Neural cell (in vitro differentiated cells): ENCODE results near the gene IQCK. TPM values are rescaled to one million over a fixed set of nuclear protein-coding genes. Genes with fewer than 3 reads are reported as not detected.

ENCODE experiments used
- H2AFZ ChIP-seq: fragments of 200-600, 300-800 bp; sonication (generic), shearing (Covaris generic); 2 replicates; pipeline ENCODE4 v1.6.0; 2014; ENCODE audit warnings: low read depth, mild to moderate bottlenecking, antibody characterized with exemption, low read length, moderate library complexity
- H3F3A ChIP-seq: fragments of 200-600 bp; shearing (Covaris generic); 2 replicates; pipeline ENCODE4 v1.6.1; 2016; ENCODE audit warnings: mild to moderate bottlenecking, moderate library complexity, mixed read lengths, antibody characterized with exemption, low read length; ENCODE audit not compliant: insufficient read depth, poor library complexity, severe bottlenecking
- H3K27ac ChIP-seq: fragments of 200-600, 300-800 bp; sonication (generic), shearing (Covaris generic); 2 replicates; pipeline ENCODE4 v1.5.1; 2014; ENCODE audit warnings: mild to moderate bottlenecking, low read length, moderate library complexity
- H3K27me3 ChIP-seq: fragments of 300-800, 200-600 bp; sonication (generic), shearing (Covaris generic); 2 replicates; pipeline ENCODE4 v1.6.0; 2014; ENCODE audit warnings: mild to moderate bottlenecking, low read depth, low read length, moderate library complexity; ENCODE audit not compliant: insufficient read depth
- H3K36me3 ChIP-seq: fragments of 300-800, 200-600 bp; sonication (generic), shearing (Covaris generic); 2 replicates; pipeline ENCODE4 v1.5.1; 2014; ENCODE audit warnings: mild to moderate bottlenecking, antibody characterized with exemption, low read length, moderate library complexity; ENCODE audit not compliant: insufficient read depth
- H3K4me2 ChIP-seq: fragments of 300-800, 200-600 bp; sonication (generic), shearing (Covaris generic); 2 replicates; pipeline ENCODE4 v1.6.0; 2014; ENCODE audit warnings: mild to moderate bottlenecking, low read length
- H3K4me3 ChIP-seq: fragments of 300-800, 200-600 bp; sonication (generic), shearing (Covaris generic); 2 replicates; pipeline ENCODE4 v1.5.1; 2014; ENCODE audit warnings: mild to moderate bottlenecking, low read length, moderate library complexity
- H3K79me2 ChIP-seq: fragments of 200-600 bp; shearing (Covaris generic); replicated peaks from 2 replicates; pipeline ENCODE4 v1.6.0; 2014; ENCODE audit warnings: mild to moderate bottlenecking, low read length, moderate library complexity; ENCODE audit not compliant: insufficient read depth
- H3K9ac ChIP-seq: fragments of 300-800, 200-600 bp; sonication (generic), shearing (Covaris generic); 2 replicates; pipeline ENCODE4 v1.6.1; 2016; ENCODE audit warnings: mild to moderate bottlenecking, low read length, mixed read lengths
- H3K9me2 ChIP-seq: fragments of 200-600 bp; shearing (Covaris generic); 2 replicates; pipeline ENCODE4 v1.6.1; 2016; ENCODE audit warnings: mild to moderate bottlenecking, low read length, mixed read lengths; ENCODE audit not compliant: insufficient read depth
- H3K9me3 ChIP-seq: fragments of 200-600, 300-800 bp; sonication (generic), shearing (Covaris generic); 2 replicates; pipeline ENCODE4 v1.6.1; 2016; ENCODE audit warnings: mild to moderate bottlenecking, mixed run types, low read length, moderate library complexity, mixed read lengths
- H4K20me1 ChIP-seq: fragments of 200-600 bp; shearing (Covaris generic); 2 replicates; pipeline ENCODE4 v1.6.1; 2016; ENCODE audit warnings: mild to moderate bottlenecking, mixed run types; ENCODE audit not compliant: insufficient read depth
- EP300 ChIP-seq: fragments of 450-650 bp; conservative IDR thresholded peaks from 2 replicates; pipeline ENCODE4 v1.6.1; 2014; ENCODE audit warnings: antibody characterized with exemption, mild to moderate bottlenecking, moderate library complexity; ENCODE audit not compliant: poor library complexity, severe bottlenecking
- EZH2 ChIP-seq: fragments of 200-600, 300-800 bp; shearing (Covaris generic), sonication (generic); IDR thresholded peaks from 2 replicates; pipeline ENCODE4 v1.6.1; 2014; ENCODE audit warnings: antibody characterized with exemption, low read length, borderline replicate concordance, mild to moderate bottlenecking; ENCODE audit not compliant: insufficient read depth, poor library complexity, severe bottlenecking
- MXI1 ChIP-seq: fragments of 450-650 bp; conservative IDR thresholded peaks from 2 replicates; pipeline ENCODE4 v1.6.1; 2014; ENCODE audit warnings: antibody characterized with exemption, mild to moderate bottlenecking; ENCODE audit not compliant: poor library complexity, severe bottlenecking
- POLR2AphosphoS5 ChIP-seq: IDR thresholded peaks from 2 replicates; pipeline ENCODE4 v1.6.1; 2012
- RAD21 ChIP-seq: fragments of 450-650 bp; conservative IDR thresholded peaks from 2 replicates; pipeline ENCODE4 v1.6.1; 2014; ENCODE audit warnings: antibody characterized with exemption, mild to moderate bottlenecking, moderate library complexity
- SMC3 ChIP-seq: fragments of 450-650 bp; conservative IDR thresholded peaks from 2 replicates; pipeline ENCODE4 v1.6.1; 2014; ENCODE audit warnings: antibody characterized with exemption, mild to moderate bottlenecking, moderate library complexity; ENCODE audit not compliant: poor library complexity
- TAF1 ChIP-seq: IDR thresholded peaks from 2 replicates; pipeline ENCODE4 v1.6.1; 2012; ENCODE audit warnings: low read depth
- polyA plus RNA-seq: library from polyadenylated mRNA; depleted of rRNA; stranded (reverse); fragments of >200 nt; gene quantifications from 2 replicates; pipeline ENCODE4 v1.2.3, GENCODE V29; 2014
- TF ChIP-seq, protein P1 (sequence below): fragments of 450-650 bp; IDR thresholded peaks from 2 replicates; pipeline ENCODE4 v1.5.1; 2014; ENCODE audit warnings: antibody characterized with exemption, mild to moderate bottlenecking, moderate library complexity; ENCODE audit not compliant: poor library complexity, severe bottlenecking
- TF ChIP-seq, protein P2 (sequence below): IDR thresholded peaks from 2 replicates; pipeline ENCODE4 v1.6.1; 2012; ENCODE audit warnings: borderline replicate concordance

The IQCK gene
- polyA plus RNA-seq, 1 donor from 2014 or later: 10.2 TPM

DNA sequence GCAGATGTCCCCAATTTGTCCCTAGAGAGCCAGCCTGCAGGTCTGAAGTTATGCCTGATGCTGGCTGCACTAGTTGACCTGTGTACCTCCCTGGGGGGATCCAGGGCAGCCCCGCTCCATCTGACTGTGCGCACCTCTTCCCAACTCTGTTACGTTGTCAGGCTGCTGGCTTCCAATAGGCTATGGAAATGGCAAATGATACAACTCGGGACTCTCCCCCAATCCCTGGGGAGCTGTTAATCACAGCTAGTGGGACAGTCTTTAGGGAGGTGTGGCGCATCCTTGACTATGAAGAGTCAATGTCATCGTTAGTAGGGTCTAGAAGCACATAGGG lies 136.4 kb downstream of the IQCK start:
- no peak overlapping the region for H3K4me2 ChIP-seq
- H3K27ac ChIP-seq: no peak overlapping the region

DNA sequence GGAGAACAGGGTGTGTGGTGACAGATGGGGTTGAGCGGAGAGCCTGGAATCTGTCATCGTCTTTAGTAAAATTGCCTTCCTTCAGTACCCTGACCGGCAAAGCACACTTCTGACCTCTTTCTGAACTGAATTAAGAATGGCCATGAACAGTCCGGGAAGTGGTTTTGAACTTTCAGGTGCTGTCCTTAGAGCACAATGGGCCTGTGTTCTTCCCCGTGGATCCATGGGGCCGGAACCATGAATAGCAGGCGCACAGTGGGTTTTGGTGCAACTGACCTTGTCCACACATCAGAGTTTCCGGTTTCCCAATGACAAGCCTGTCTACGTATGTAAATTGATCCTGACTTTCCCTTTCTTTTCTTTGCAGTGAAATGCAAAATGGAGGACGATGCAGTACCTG lies 138.0 kb downstream of the IQCK start:
- Histone ChIP-seq H3F3A (peaks cover 3% of the 10 kb centered on the region), H3K9ac (no peak overlapping the region), H3K4me2 (no peak overlapping the region), H3K9me3 (no peaks in the 10 kb centered on the region), H3K9me2 (no peaks in the 10 kb centered on the region), H3K79me2 (peaks cover 12% of the 10 kb centered on the region), H3K36me3 (no peaks in the 10 kb centered on the region), H3K27ac (no peak overlapping the region), H4K20me1 (no peaks in the 10 kb centered on the region), H3K27me3 (no peaks in the 10 kb centered on the region), H3K4me3 (no peak overlapping the region), H2AFZ (no peak overlapping the region)
- TF ChIP-seq, protein P1, sequence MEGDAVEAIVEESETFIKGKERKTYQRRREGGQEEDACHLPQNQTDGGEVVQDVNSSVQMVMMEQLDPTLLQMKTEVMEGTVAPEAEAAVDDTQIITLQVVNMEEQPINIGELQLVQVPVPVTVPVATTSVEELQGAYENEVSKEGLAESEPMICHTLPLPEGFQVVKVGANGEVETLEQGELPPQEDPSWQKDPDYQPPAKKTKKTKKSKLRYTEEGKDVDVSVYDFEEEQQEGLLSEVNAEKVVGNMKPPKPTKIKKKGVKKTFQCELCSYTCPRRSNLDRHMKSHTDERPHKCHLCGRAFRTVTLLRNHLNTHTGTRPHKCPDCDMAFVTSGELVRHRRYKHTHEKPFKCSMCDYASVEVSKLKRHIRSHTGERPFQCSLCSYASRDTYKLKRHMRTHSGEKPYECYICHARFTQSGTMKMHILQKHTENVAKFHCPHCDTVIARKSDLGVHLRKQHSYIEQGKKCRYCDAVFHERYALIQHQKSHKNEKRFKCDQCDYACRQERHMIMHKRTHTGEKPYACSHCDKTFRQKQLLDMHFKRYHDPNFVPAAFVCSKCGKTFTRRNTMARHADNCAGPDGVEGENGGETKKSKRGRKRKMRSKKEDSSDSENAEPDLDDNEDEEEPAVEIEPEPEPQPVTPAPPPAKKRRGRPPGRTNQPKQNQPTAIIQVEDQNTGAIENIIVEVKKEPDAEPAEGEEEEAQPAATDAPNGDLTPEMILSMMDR: no peak
- TF ChIP-seq, protein P2, sequence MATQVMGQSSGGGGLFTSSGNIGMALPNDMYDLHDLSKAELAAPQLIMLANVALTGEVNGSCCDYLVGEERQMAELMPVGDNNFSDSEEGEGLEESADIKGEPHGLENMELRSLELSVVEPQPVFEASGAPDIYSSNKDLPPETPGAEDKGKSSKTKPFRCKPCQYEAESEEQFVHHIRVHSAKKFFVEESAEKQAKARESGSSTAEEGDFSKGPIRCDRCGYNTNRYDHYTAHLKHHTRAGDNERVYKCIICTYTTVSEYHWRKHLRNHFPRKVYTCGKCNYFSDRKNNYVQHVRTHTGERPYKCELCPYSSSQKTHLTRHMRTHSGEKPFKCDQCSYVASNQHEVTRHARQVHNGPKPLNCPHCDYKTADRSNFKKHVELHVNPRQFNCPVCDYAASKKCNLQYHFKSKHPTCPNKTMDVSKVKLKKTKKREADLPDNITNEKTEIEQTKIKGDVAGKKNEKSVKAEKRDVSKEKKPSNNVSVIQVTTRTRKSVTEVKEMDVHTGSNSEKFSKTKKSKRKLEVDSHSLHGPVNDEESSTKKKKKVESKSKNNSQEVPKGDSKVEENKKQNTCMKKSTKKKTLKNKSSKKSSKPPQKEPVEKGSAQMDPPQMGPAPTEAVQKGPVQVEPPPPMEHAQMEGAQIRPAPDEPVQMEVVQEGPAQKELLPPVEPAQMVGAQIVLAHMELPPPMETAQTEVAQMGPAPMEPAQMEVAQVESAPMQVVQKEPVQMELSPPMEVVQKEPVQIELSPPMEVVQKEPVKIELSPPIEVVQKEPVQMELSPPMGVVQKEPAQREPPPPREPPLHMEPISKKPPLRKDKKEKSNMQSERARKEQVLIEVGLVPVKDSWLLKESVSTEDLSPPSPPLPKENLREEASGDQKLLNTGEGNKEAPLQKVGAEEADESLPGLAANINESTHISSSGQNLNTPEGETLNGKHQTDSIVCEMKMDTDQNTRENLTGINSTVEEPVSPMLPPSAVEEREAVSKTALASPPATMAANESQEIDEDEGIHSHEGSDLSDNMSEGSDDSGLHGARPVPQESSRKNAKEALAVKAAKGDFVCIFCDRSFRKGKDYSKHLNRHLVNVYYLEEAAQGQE: no peak
- TF ChIP-seq POLR2AphosphoS5 (no peak), MXI1 (no peak), EP300 (no peak), TAF1 (no peak), RAD21 (no peak), SMC3 (no peak), EZH2 (no peak)

More for the DNA sequence above, 136.4 kb downstream of the IQCK start:
- Histone ChIP-seq H3K79me2 (no peaks in the 10 kb centered on the region), H3K9me2 (no peaks in the 10 kb centered on the region), H3K9me3 (no peaks in the 10 kb centered on the region), H3K4me3 (no peak overlapping the region), H3F3A (peaks cover 3% of the 10 kb centered on the region), H3K36me3 (no peaks in the 10 kb centered on the region), H4K20me1 (no peaks in the 10 kb centered on the region), H3K27me3 (no peaks in the 10 kb centered on the region), H3K9ac (no peak overlapping the region), H2AFZ (no peak overlapping the region)
- no peak for TF ChIP-seq RAD21
- no peak for TF ChIP-seq TAF1
- TF ChIP-seq POLR2AphosphoS5: no peak
